Raji (cell line): ENCODE results near the gene RAP1GAP.

Experiments used
- POLR2A ChIP-seq: IDR thresholded peaks from 2 replicates; pipeline ENCODE4 v1.6.1; 2011; ENCODE audit warnings: low read depth, low read length, control low read depth; ENCODE audit not compliant: insufficient read depth

RAP1GAP gene

DNA sequence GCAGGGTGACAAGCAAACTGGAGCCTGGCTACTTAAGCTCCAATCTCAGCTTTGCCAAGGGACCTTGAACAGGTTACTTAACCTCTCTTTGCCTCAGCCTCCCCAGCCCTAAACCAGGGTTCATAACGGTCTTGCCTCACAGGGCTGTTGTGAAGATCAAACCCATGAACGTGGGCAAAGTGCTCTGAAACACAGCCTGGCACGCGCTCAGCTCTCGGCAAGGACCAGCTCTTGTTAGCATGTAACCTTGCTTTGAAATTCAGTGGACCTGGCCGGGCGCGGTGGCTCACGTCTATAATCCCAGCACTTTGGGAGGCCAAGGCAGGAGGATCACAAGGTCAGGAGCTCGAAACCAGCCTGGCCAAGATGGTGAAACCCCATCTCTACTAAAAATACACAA, 24.8 kb downstream of the RAP1GAP start:
- no peak for TF ChIP-seq POLR2A

- TF ChIP-seq POLR2A: no peak
These were observed 25.5 kb downstream of the RAP1GAP start for GRCh38 chr1:21643624-21644023.

DNA sequence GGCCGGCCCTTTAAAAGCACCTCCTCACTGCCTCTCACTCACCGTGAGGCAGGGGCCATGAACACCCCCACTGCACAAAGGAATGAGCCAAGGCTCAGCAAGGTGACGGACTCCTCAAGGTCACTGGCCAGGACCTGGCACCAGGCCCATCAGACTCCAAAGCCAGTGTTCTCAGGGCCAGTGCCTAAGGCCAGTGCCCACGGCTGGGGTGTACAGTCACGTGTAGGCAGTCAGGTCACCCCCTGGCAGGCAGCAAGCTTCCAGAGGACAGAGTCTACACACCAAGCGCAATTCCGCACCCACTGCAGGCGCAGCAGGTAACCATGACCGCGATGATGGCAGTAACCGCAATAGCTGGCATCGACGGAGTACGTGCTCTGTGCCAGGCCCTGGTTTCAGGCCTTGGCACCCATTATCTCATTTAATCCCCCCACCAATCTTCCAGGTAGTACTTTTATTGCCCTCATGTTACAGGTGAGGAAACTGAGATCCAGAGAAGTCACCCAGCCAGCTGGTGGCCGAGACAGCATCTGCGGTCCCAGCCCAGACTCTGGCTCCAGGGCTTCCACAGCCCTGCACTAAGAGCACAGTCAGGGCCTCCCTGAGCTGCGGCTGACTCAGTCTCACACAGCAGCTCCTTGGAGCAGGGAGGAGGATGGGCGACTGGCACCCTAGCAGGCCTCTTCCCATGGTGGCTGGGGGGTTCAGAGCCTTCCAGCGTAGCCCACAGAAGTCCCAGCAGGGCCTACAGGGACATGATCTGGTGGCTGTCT, 27.0 kb downstream of the RAP1GAP start:
- no peak for TF ChIP-seq POLR2A

- TF ChIP-seq POLR2A: no peak
These were observed 27.6 kb downstream of the RAP1GAP start for GRCh38 chr1:21641537-21641936.

- no peak for TF ChIP-seq POLR2A
These were observed 28.1 kb downstream of the RAP1GAP start for GRCh38 chr1:21641076-21641475.

- TF ChIP-seq POLR2A: no peak
These were observed 28.5 kb downstream of the RAP1GAP start for GRCh38 chr1:21640653-21641052.

- no peak for TF ChIP-seq POLR2A
These were observed 29.5 kb downstream of the RAP1GAP start for GRCh38 chr1:21639594-21640041.

- TF ChIP-seq POLR2A: no peak
These were observed 30.4 kb downstream of the RAP1GAP start for GRCh38 chr1:21638531-21639341.

- no peak for TF ChIP-seq POLR2A
These were observed 31.6 kb downstream of the RAP1GAP start for GRCh38 chr1:21637514-21637913.

GRCh38 chr1:21636029-21636428, 33.1 kb downstream of the RAP1GAP start:
- TF ChIP-seq POLR2A: no peak

- TF ChIP-seq POLR2A: no peak
These were observed 34.2 kb downstream of the RAP1GAP start for GRCh38 chr1:21634806-21635535.

GRCh38 chr1:21633992-21634805, 35.0 kb downstream of the RAP1GAP start:
- no peak for TF ChIP-seq POLR2A

- TF ChIP-seq POLR2A: no peak
These were observed 35.9 kb downstream of the RAP1GAP start for GRCh38 chr1:21633141-21633755.

DNA sequence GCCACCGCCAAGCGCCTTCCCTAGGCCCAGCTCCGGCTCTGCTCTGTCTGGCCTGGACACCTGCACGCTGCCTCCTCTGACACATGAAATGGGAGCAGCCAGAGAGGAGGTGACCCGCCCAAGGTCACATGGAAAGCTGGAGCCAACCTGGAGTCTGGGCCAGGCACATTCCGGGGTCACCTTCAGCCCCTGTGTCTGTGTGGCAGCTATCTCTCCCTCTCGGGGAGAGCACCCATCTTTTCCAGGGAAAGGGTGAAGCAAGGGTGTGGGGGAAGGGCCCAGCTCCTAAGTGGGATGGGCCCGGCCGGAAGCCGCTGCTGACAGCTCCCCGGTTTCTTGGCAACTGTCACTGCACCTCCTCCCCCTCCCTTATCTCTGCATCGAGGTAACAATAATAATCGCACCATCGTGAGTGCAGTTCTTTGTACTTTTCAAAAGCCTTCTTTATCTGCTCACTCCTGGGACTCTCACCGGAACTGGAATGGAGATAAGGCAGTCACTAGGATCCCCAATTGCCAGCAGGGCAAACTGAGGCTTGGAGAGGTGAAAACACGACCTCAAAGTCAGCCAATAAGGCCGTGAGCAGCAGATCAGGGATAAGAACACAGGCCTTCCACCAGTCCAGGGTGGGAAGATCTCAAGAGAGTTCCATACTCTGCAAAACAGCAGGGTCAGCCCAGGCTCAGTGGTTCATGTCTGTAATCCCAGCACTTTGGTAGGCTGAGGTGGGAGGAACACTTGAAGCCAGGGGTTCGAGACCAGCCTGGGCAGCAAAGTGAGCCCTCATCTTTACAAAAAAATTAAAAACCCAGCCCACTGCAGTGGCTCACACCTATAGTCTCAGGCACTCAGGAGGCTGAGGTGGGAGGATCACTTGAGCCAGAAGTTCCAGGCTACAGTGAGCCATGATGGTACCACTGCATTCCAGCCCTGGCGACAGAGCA, 36.9 kb downstream of the RAP1GAP start:
- no peak for TF ChIP-seq POLR2A
